HG02973 (cell line): ENCODE measurements around the gene SPAG8.
A peak's percentile ranks its signal among the peaks of the same experiment; 100 is the strongest.

Experiments used
- ATAC-seq: cut with Tn5 transposase; IDR thresholded peaks from one replicate; pipeline ENCODE4 v1.9.1; 2021; ENCODE audit warnings: moderate library complexity; ENCODE audit not compliant: unreplicated experiment

The SPAG8 gene, protein sequence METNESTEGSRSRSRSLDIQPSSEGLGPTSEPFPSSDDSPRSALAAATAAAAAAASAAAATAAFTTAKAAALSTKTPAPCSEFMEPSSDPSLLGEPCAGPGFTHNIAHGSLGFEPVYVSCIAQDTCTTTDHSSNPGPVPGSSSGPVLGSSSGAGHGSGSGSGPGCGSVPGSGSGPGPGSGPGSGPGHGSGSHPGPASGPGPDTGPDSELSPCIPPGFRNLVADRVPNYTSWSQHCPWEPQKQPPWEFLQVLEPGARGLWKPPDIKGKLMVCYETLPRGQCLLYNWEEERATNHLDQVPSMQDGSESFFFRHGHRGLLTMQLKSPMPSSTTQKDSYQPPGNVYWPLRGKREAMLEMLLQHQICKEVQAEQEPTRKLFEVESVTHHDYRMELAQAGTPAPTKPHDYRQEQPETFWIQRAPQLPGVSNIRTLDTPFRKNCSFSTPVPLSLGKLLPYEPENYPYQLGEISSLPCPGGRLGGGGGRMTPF

DNA sequence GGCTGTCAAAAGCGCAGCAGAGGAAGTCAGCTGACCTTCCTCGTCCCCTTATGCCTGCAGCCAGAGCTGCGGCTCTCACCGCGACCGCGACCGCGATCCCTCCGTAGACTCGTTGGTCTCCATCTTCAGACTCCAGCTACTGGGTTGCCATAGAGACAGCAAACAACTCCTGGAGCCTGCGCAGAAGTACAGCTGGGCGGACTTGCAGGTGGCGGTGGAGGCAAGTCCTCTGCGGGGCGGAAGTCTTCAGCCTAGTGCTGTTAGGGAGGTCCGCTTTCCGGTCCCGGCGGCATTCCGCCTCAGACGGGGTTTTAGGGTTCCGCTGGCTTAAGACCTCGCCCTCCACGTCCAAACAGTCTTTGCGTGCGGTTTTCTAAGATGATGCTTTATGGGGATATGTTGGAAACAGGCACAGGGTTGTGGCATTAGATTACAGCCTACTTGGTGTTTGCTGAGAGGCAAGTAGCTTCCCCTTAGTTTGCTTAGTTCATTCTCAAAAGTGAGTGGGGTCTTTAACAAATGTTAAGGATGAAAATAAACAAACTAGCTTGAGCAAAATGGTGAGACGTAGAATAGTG is at the start of gene SPAG8:
Gene SPAG8 (minus strand): TSS at position 238 of the 578 bp plus-strand sequence. CDS start 115 bp downstream, at position 123.
- ATAC-seq = peak; percentile 54

DNA sequence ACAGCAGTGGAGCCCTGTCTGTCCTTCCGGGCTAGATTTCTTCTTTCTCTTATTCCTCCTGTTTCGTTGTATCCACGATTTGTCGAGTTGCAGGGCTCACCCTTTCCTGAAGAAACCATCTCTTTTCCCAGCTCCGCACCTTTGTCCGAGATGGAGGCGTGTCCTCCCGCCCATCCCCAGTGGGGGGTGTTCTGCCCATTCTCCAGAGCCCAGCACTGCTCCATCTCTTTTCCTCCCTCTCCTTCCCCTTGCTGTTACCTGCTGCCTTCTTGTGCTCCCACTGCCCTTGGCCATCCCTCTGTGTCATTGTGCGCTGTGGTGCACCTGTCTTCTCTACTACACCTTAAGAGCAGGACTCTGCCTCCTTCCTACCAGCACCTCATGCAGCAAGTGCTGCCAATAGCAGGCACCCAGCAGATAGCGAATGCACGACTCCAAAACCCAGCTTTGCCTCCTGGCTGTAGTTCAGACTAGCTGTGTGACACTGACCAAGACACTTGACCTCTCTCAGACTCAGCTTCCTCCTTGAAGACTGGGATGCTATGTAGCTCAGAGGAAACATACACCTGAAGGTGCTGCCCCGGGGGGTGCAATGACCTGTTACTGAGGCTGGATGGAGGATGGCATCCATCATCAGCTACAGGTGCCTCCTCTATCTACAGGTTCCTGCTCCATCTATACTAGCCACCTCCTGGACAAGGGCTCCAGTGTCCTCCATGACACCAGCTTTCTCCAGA is 49.3 kb upstream of the SPAG8 start:
- ATAC-seq = no peak

DNA sequence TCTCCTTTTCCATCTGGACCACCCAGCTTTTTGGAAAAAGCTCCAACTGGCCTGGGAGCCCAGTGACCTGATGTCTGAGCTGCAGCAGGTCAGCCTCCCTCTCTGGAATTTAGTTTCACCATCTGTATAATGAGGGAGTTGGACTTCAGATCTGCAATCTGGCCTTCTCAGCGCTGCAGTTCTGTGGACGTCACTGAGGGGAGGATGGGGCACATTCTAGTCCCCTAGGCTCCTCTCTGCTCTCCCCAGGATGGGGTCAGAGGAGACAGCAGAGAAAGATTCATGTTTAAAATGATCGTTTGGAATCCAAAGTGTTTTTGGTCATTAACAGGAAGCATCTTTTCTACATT is 47.9 kb upstream of the SPAG8 start:
- ATAC-seq = no peak

DNA sequence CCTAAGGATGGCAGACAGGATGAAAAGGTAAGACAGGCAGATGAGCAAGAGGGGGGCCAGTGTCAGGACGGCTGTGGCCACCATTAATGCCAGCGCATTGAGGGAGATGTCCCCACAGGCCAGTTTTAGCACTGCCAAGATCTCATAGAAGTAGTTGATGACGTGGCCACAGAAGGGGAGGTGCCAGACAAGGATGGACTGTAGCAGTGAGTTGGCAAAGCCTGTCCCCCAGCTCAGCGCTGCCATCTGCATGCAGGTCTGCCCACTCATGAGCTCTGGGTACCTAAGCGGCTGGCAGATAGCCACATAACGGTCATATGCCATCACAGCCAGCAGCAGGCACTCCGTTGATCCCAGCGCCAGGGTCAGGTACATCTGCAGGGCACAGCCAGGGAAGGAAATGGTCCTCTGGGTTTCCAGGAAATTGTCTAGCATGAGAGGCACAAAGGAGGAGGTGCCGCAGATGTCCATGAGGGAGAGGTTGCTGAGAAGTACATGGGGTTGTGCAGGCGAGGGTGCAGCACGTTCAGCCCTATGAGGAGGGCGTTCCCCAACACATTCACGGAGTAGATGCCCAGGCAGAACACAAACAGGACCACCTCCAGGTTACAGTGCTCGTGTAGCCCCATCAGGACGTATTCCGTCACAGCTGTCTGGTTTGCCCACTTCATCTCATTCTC is 47.4 kb upstream of the SPAG8 start:
- ATAC-seq = no peak

DNA sequence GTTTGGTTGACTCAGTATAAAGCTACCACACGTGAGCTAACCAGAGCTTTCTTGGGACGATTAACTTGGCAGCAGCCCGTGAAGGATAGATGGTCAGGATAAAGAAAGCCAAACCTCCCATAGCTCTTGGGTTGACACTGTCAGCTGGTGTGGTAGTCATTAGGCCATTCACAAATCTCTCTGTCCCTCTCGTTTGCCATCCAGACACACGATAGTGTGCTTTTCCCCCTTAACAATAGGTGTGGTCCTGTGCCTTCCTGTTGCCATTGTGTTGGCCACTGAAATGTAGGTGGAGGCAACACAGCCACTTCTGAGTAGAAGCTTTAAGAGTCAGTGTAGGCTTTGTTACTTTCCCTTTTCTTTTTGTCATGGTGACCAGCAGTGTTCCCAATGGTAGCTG is 46.4 kb upstream of the SPAG8 start:
- no peak for ATAC-seq

DNA sequence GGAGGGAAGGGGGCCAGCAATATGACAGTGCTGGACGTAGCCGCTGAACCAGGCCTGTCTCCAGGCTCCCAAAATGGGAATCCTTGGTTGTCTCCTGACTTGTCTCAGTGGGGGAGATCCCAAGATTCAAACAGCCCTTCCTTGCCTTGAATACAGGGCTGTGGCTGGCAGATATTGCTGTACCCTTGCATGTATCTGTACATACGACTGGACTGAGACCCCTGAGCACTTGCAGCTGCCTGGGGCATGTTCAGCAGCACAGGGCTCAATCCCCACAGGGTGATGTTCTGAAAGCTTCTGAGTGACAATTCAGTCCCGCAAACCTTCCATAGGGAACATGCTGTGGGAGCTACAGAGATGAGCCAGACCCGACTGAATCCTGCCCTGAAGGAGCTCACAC is 44.8 kb upstream of the SPAG8 start:
- no peak for ATAC-seq

DNA sequence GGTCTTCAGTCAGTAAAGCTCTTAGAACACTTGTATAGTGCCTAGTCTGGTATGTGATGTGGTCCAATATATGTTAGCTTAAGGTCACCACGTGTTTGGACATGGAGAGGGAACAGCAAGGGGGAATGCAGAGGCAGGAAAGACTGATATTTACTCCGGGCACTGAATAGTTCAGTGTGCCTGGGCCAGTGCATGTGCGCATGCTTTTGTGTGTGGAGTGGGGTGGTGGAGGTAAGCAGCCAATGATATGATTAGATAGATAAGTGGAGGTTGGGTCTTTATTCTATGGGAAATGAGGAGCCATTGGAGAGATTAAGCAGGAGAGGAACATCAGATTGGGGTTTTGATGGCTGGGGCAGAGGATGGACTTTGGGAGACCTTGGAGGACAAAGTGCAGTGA is 44.1 kb upstream of the SPAG8 start:
- no peak for ATAC-seq

DNA sequence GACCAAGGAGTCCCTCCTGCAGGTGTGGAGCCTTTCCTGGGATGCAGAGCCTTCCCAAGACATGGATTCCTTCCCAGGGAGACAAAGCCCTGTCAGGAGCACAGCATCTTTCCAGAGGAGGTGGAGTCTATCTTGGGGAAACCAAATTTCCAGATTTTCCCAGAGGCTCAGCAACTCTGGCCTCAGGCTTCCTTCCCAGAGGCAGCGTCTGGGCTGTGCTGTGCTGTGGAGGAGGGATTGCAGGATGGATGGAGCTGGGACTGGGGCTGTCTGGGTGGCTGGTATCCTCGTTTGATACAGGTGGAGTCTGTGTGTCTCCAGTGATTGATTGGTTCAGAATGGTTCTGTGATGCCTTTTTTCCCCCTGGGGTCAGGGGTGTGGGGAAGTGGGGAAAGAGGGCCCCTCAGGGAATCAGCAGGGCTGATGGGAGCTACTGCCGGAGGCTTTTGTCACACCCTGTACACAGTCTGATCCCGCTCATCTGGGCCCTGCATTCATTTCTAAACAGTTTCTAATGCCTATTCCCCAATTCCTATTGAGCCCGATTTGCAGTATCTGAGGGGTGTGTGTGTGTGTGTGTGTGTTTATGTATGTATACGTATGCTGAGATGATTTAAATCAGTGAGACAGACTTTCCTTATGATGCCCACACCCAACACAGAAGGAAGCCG is 42.2 kb upstream of the SPAG8 start:
- ATAC-seq = no peak

DNA sequence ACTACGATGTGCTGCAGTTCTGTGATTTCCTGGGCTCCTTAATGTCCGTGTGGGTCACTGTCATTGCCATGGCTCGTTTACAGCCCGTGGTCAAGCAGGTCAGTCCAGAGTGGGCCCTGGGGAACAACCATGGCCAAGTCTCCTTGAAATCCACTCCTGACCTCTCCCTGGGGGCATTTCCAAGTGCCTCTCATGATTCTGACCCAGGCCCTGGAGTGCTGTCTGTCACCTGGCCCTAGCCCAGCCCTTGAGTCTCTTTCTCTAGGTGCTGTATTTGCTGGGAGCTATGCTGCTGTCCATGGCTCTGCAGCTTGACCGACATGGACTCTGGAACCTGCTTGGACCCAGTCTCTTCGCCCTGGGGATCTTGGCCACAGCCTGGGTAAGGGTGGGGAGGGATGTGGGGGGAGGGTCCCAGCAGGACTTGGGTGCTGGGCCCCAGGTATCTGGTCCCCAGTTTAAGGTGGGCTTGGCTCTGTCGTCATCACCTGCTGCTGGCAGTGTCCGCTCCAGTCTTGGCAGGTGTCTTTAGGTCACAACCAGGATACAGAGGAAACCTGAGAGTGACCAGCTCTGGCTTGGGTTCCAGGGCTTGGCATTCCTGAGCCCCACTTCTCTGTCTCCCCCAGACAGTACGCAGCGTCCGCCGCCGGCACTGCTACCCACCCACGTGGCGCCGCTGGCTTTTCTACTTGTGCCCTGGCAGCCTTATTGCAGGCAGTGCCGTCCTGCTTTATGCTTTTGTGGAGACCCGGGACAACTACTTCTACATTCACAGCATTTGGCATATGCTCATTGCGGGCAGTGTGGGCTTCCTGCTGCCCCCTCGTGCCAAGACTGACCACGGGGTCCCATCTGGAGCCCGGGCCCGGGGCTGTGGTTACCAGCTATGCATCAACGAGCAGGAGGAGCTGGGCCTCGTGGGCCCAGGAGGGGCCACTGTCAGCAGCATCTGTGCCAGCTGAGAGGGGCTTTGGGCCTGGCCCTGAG is 41.1 kb upstream of the SPAG8 start:
- no peak for ATAC-seq

DNA sequence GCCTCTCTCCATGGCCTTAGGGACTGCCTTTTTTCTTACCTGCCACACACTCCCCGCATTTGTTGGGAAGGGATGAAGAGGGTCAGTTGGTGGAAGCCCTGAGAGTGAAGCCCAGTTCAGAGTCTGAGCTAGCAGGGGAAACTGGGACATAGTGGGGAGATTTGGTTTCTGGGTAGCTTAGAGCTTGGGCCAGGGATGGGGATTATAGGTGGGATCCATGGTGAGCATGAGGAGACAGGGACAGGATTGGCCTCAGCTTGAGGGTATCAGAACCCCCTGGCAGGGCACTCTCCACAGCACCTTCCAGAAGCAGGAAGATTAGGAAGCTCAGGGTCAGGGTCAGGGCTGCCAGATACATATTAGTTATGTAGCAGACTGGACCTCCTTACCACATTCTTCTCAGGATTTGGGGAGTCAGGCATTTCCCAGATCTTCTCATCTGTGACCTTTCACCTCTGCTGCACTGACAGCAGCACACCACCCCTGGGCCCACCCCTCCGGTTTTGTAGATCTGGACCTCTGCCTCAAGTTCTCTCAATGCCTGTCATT is 40.3 kb upstream of the SPAG8 start:
- no peak for ATAC-seq

DNA sequence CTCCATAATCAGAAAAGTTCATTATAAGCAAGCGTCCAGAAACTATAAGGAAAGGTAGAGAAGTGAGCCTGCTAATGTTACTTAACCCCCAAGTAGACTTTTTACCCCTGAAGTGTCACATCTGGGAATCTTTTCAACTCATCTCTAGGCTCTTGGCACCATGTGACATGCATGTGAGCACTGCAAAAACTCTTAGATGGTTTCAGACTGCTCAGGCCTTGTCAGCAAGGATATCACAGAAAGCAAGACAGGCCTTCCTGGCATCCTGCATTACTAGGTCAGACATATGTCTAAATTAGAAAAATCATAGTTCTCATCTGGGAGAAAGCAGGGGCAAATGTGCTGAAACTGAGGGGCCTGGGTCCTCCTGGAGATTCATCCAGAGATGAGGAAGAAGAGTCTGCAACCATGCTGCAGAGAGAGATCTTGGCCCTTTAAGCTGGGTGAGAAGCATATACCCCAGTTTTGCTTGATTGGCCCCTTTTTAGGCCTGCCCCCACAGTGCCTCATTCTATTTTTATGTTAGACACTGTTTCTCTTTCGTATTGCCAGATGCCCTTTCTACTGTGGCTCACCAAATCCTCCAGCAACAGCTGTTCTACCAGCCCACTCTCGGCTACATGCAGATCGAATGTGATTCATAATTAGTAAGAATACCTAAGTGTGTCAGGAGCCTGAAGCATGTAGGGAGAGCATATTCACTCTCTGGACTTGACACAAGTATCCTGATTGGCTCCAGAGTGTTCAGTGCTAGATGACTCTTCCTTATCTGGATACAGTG is 35.9 kb upstream of the SPAG8 start:
- ATAC-seq = peak; percentile 76

DNA sequence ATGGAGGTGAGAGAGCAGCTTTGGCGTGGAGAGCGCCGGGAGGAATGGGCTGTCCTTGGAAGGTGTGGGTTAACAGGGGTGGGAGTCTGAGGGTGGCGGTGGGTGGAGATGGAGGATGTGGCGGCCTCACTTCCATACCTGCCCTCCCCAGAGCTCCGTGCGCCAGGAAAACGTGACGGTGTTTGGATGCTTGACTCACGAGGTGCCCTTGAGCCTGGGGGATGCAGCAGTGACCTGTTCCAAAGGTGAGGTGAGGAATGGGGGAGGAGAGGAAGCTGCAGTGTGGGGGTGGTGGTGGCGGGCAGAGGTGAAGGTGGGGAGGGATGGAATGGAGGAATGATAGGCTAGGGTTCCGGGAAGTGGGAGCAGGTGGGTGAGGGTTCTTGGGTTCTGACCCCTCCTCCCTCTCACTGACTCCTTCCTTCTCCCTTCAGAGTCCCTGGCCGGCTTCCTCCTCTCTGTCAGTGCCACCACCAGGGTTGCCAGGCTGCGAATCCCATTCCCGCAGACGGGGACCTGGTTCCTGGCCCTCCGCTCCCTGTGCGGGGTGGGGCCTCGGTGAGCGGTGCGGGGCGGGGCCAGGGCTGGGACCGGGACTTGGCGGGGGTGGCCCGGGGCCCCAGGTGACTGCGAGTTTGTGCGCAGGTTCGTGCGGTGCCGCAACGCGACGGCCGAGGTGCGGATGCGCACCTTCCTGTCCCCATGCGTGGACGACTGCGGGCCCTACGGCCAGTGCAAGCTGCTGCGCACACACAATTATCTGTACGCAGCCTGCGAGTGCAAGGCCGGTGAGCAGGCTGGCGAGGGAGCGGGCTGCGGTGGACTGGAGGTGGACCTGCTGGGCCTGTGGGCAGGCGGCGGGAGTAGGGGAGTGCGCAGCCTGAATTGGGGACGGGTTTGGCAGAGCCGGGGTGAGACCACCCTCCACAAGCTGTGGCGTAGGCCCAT is 34.0 kb upstream of the SPAG8 start:
- no peak for ATAC-seq

DNA sequence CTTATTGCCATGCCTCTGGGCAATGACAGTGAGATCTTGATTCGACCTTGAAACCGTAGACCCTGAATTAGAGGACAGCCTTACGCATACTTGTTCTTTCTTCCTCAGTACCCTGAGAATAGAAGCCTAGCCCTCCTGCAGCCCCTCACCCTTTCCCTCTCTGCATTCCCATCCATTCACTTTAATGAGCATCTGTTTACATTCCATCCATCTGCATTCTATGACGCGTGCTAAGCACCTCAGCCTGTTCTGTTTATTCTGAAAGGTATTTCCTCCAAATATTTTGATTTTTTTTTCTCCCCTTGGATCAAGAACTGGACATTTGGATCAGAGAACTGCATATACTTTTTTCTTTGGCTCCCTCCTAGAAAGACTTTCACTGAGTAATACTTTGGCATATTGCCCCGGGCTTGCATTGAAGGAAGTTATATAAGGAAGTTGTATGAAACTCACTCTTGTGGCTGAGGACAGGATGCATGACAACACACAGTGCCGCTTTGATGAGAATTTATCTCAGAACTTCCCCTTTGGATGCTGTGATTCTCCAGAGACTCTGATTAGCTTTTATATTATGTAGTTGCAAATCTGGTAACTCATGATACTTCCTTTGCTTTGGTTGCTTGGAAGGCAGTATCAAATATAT is 32.7 kb upstream of the SPAG8 start:
- no peak for ATAC-seq

DNA sequence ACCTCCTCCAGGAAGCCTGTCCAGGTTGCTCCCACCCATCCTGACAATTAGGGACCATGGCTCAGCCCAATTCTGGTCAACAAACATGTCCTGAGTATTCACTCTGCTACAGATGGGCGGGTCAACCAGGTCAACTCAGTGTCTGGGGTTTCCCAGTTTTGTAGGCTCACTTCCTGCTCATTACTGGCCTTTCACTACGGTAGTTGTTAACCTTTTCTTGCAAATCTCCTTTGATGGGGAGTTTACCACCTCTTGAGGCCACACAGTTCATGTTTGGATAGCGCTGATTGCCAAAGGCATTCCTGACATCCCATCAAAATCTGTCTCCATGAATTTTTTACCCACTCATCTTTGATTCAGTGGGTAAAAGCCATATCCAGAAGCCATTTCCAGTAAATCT is 30.7 kb upstream of the SPAG8 start:
- ATAC-seq = peak; percentile 65

DNA sequence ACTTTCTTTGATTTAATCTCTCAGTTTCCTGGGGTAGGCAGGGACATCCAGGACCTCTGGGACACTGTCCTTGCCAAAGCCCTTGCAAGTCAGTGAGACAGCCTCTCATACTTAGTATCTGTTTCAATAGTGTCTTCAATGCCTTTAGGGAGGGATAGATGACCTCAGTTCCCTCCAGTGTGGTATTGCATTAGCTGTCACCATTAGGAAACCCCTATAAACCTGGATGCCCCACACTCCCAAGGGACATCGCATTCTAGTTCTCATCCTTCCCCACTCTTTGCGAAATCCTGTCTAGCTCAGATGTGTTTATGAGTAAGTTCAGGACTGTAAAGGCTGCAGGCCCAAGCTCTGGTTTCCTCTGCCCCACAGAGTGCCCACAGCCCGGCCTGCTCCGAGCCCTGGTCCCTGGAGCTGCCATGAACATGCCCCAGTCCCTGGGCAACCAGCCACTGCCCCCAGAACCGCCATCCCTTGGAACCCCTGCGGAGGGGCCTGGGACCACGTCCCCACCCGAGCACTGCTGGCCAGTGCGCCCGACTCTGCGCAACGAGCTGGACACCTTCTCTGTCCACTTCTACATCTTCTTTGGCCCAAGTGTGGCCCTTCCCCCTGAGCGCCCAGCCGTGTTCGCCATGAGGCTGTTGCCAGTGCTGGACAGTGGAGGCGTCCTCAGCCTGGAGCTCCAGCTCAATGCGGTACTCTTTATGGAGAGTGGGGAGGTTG is 30.1 kb upstream of the SPAG8 start:
- ATAC-seq = no peak

DNA sequence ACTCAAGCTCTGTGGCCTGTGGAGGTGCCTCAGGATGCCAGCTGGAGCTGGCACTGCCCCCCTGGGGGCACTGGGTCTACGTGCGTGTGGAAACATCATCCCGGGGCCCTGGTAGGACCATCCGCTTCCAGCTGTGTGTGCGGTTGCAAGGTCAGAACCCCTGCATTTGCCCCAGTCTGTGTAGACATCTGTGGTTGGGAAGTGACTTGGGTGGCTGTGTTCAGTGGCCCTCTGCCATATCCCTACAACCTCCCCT is 29.5 kb upstream of the SPAG8 start:
- ATAC-seq = no peak
